ENCODE results near the gene RPS6KA4. TPM values are rescaled to one million over a fixed set of nuclear protein-coding genes. Genes with fewer than 3 reads are reported as not detected.
A peak's percentile ranks its signal among the peaks of the same experiment; 100 is the strongest.

The RPS6KA4 gene
- total RNA-seq, 2 experiments from 2014 or later: 7.3 to 9.2 TPM

DNA sequence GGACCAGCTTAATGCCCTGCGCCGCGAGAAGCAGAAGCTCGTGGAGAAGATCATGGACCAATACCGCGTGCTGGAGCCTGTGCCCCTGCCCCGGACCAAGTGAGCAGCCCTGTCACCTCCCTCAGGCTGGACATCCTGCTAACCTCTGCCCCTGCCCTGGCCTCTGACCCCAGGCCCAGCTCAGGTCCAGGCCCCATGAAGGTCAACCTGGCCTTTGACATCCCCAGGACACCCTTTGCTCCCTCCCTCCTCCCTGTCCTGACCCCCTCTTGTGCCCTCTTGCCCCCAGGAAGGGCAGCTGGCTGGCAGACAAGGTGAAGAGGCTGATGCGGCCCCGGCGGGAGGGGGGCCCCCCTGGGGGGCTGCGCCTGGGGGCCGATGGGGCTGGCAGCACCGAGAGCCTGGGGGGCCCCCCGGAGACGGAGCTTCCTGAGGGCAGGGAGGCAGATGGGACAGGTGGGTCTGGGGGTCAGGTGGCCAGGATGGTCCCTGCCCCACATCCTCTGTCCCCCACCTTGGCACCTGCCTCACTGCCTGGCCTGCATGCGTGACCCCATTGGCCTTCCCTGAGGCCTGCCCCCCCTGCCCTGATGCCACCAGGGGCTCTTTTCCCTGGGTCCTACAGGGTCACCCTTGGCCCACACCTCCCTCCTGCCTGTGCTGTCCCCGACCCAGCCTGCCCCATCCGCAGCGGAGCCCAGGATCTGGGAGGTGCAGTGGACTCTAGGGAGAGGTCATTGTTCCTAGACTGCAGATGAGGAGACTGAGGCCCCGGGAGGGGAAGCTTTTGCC is 5.1 kb upstream of the RPS6KA4 start:
- ATAC-seq (ENCODE audit: poor library complexity) (no peak), DNase-seq (no peak)
- H3K36me3 Mint-ChIP-seq (ENCODE audit: low read depth): peaks cover 9% of the 10 kb centered on the region
- H3K36me3 ChIP-seq (ENCODE audit: insufficient read depth, low read length): peaks cover 37% of the 10 kb centered on the region
- H3K4me3 ChIP-seq (ENCODE audit: low read length): no peak overlapping the region
- H3K27me3 Mint-ChIP-seq: no peaks in the 10 kb centered on the region
- CTCF ChIA-PET: interaction anchor here (0.7 to 1.0 kb wide), 2 partner anchors 23 to 36 kb away, joined by 3 to 4 read pairs; partner anchors contain the start of gene PRDX5
- H3K4me1 Mint-ChIP-seq (ENCODE audit: low read depth): peaks cover 13% of the 10 kb centered on the region
- no peak overlapping the region for H3K27ac ChIP-seq (ENCODE audit: low read depth in 1 of 2, low read length in 2 of 2)
- intact Hi-C loops (cut with DNase I, micrococcal nuclease): no loop called here
- H3K27ac Mint-ChIP-seq: no peak overlapping the region
- H3K9me3 Mint-ChIP-seq: no peaks in the 10 kb centered on the region
- no peaks in the 10 kb centered on the region for H3K27me3 ChIP-seq (ENCODE audit: control insufficient read depth in 1 of 2, insufficient read depth in 2 of 2, low read length in 2 of 2)
- TF ChIP-seq, protein P1, sequence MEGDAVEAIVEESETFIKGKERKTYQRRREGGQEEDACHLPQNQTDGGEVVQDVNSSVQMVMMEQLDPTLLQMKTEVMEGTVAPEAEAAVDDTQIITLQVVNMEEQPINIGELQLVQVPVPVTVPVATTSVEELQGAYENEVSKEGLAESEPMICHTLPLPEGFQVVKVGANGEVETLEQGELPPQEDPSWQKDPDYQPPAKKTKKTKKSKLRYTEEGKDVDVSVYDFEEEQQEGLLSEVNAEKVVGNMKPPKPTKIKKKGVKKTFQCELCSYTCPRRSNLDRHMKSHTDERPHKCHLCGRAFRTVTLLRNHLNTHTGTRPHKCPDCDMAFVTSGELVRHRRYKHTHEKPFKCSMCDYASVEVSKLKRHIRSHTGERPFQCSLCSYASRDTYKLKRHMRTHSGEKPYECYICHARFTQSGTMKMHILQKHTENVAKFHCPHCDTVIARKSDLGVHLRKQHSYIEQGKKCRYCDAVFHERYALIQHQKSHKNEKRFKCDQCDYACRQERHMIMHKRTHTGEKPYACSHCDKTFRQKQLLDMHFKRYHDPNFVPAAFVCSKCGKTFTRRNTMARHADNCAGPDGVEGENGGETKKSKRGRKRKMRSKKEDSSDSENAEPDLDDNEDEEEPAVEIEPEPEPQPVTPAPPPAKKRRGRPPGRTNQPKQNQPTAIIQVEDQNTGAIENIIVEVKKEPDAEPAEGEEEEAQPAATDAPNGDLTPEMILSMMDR (IDR thresholded peaks at IDR 0.05): no peak
- H3K9me3 ChIP-seq (ENCODE audit: control insufficient read depth in 1 of 2, insufficient read depth in 1 of 2, low read length in 2 of 2): no peaks in the 10 kb centered on the region
- H3K4me1 ChIP-seq (ENCODE audit: insufficient read depth, low read length): peaks cover 21% of the 10 kb centered on the region
- no peak overlapping the region for H3K4me3 Mint-ChIP-seq
- POLR2A ChIA-PET: interaction anchor here (1.9 kb wide), 1 partner anchor 36 kb away, joined by 10 read pairs; the partner anchor contains the start of genes PRDX5 and TRMT112

DNA sequence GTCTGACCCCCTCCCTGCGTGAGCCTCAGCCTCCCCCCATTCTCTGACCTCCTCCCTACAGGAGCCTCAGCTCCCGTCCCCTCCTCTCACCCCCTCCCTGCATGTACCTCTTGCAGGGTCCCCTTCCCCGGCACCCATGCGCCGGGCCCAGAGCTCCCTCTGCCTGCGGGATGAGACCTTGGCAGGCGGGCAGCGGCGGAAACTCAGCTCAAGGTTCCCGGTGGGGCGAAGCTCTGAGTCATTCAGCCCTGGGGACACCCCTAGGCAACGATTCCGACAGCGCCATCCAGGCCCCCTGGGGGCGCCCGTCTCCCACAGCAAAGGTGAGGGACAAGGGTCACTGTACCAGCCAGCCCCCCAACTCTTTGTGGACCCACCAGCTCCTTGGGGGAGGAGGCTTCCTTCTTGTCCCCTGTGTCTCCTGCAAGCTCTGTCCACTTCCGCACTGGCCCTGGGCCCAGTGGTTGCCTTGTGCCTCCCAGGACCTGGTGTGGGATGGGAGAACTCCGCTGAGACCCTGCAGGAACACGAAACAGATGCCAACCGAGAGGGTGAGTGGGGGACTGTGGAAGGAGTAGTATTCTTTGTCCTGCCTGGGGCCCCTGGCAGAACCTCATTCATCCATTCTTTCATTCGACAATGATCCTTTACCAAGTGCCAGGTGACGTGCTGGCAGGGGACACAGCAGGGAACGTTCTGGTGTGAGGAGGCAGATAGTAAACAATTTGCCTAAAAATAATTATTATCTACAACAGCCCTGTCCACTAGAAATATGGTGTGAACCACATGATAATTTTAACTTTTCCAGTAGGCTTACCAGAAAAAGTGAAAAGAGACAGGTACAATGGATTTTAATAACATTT is 3.7 kb upstream of the RPS6KA4 start:
- ChIA-PET CTCF (interaction anchor here (0.8 to 1.3 kb wide), 3 partner anchors 13 to 37 kb away, joined by 3 to 12 read pairs (median 3); partner anchors contain the start of genes PRDX5 and TRMT112), POLR2A (interaction anchor here (1.0 to 6.3 kb wide), 2 partner anchors 14 to 38 kb away, joined by 3 to 45 read pairs; partner anchors contain the start of genes PRDX5 and TRMT112)
- Mint-ChIP-seq H3K4me1 (ENCODE audit: low read depth) (peaks cover 22% of the 10 kb centered on the region), H3K4me3 (no peak overlapping the region), H3K27me3 (no peaks in the 10 kb centered on the region), H3K36me3 (ENCODE audit: low read depth) (peaks cover 18% of the 10 kb centered on the region), H3K9me3 (no peaks in the 10 kb centered on the region), H3K27ac (no peak overlapping the region)
- ATAC-seq (ENCODE audit: poor library complexity) (peak; percentile 42), DNase-seq (peak in 6 of 14 experiments; percentile 45 to 72 (median 52))
- peaks cover 31% of the 10 kb centered on the region for H3K36me3 ChIP-seq (ENCODE audit: insufficient read depth, low read length)
- intact Hi-C loops (cut with DNase I, micrococcal nuclease): loop anchor here in 1 of 2 experiments (5.0 kb wide), 1 partner anchor 38 kb away; the partner anchor contains the start of genes PRDX5 and TRMT112
- no peaks in the 10 kb centered on the region for H3K9me3 ChIP-seq (ENCODE audit: control insufficient read depth in 1 of 2, insufficient read depth in 1 of 2, low read length in 2 of 2)
- H3K4me1 ChIP-seq (ENCODE audit: insufficient read depth, low read length): peaks cover 33% of the 10 kb centered on the region
- no peaks in the 10 kb centered on the region for H3K27me3 ChIP-seq (ENCODE audit: control insufficient read depth in 1 of 2, insufficient read depth in 2 of 2, low read length in 2 of 2)
- TF ChIP-seq, protein P1 (IDR thresholded peaks at IDR 0.05): no peak
- H3K4me3 ChIP-seq (ENCODE audit: low read length): no peak overlapping the region
- no peak overlapping the region for H3K27ac ChIP-seq (ENCODE audit: low read depth in 1 of 2, low read length in 2 of 2)
